ENCODE measurements around the gene NBEAL1. TPM values are rescaled to one million over a fixed set of nuclear protein-coding genes. Genes with fewer than 3 reads are reported as not detected.
A peak's percentile ranks its signal among the peaks of the same experiment; 100 is the strongest.
"Not testable (repeated sequence)": the region's sequence is repeated elsewhere in the genome, so short reads cannot be mapped to it uniquely, and the experiment has no call there.

NBEAL1 gene
- total RNA-seq, 1 experiment from 2014 or later: 31.4 TPM

DNA sequence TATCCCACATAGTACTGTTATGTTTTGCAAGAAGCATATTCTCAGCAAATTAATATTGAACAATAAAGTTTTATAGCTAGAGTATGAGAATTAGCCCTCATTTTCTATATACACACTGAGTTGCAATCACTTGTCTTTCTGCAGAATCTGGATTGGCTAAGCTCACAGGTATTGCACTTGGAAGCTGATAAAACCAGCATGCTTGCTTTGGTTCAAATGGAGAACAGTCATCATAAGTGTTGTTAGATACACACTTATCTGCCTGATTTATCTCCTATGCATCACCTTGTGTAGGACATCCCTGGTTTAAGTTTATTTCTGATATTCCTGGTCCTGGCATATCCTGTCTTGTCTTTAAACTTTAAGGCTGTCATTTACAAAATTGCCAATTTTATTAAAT lies 186.2 kb downstream of the NBEAL1 start:
- H3K4me1 Mint-ChIP-seq (ENCODE audit: low read depth, unreplicated experiment): no peaks in the 10 kb centered on the region
- no peak overlapping the region for H3K4me3 Mint-ChIP-seq (ENCODE audit: low read depth, unreplicated experiment)
- peaks cover 10% of the 10 kb centered on the region for H3K36me3 Mint-ChIP-seq (ENCODE audit: insufficient read depth, unreplicated experiment)
- TF ChIP-seq, protein P1, sequence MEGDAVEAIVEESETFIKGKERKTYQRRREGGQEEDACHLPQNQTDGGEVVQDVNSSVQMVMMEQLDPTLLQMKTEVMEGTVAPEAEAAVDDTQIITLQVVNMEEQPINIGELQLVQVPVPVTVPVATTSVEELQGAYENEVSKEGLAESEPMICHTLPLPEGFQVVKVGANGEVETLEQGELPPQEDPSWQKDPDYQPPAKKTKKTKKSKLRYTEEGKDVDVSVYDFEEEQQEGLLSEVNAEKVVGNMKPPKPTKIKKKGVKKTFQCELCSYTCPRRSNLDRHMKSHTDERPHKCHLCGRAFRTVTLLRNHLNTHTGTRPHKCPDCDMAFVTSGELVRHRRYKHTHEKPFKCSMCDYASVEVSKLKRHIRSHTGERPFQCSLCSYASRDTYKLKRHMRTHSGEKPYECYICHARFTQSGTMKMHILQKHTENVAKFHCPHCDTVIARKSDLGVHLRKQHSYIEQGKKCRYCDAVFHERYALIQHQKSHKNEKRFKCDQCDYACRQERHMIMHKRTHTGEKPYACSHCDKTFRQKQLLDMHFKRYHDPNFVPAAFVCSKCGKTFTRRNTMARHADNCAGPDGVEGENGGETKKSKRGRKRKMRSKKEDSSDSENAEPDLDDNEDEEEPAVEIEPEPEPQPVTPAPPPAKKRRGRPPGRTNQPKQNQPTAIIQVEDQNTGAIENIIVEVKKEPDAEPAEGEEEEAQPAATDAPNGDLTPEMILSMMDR (IDR thresholded peaks at IDR 0.05; ENCODE audit: unreplicated experiment): no peak
- H3K27ac Mint-ChIP-seq (ENCODE audit: unreplicated experiment): no peak overlapping the region
- no peaks in the 10 kb centered on the region for H3K27me3 Mint-ChIP-seq (ENCODE audit: unreplicated experiment)
- DNase-seq: no peak
- no TSS peak for BruUV-seq (replicated peaks)
- no peaks in the 10 kb centered on the region for H3K9me3 Mint-ChIP-seq (ENCODE audit: low read depth, unreplicated experiment)
- CTCF ChIA-PET: interaction anchor here (0.6 kb wide), 1 partner anchor 883 kb away, joined by 3 read pairs; no protein-coding TSS in a partner anchor
- intact Hi-C loops (cut with micrococcal nuclease; ENCODE audit: unreplicated experiment): no loop called here

DNA sequence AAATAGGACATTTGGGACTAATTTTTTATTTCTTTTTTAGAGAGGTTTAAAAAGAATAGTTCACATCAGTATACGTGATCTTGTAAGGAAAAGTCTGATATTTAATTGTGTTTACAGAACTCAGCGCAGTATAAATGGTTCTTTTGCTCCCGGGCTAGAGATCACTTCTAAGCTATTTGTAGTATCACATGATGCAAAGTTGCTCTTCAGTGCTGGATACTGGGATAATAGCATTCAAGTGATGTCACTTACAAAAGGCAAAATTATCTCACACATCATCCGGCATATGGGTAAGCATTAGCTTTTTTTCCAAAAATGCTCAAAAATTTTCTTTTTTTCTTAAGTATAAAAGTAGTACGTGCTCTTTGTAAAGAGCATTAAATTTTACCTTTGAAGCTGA lies 186.8 kb downstream of the NBEAL1 start:
- Mint-ChIP-seq H3K27me3 (ENCODE audit: unreplicated experiment) (no peaks in the 10 kb centered on the region), H3K36me3 (ENCODE audit: insufficient read depth, unreplicated experiment) (peaks cover 10% of the 10 kb centered on the region), H3K27ac (ENCODE audit: unreplicated experiment) (no peak overlapping the region), H3K4me1 (ENCODE audit: low read depth, unreplicated experiment) (no peaks in the 10 kb centered on the region), H3K4me3 (ENCODE audit: low read depth, unreplicated experiment) (no peak overlapping the region), H3K9me3 (ENCODE audit: low read depth, unreplicated experiment) (no peaks in the 10 kb centered on the region)
- TF ChIP-seq, protein P1 (IDR thresholded peaks at IDR 0.05; ENCODE audit: unreplicated experiment): no peak
- CTCF ChIA-PET: no interaction called here
- no TSS peak for BruUV-seq (replicated peaks)
- DNase-seq: no peak
- intact Hi-C loops (cut with micrococcal nuclease; ENCODE audit: unreplicated experiment): no loop called here

DNA sequence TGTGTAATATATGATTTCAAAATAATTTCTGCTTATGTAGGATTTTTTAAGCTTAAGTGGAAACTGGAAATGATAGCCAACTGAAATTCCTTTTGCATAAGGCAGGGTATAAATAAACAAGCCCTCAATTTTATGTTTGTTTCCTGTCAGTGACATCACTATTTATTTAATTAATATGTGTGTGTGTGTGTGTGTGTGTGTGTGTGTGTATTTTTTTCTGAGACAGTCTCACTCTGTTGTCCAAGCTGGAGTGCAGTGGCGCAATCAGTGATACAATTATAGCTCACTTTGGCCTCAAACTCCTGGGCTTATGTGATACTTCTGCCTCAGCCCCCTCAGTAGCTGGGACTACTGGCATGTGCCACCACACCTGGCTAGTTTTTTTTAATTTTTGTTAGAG lies 194.9 kb downstream of the NBEAL1 start:
- TF ChIP-seq, protein P1 (IDR thresholded peaks at IDR 0.05; ENCODE audit: unreplicated experiment): no peak
- Mint-ChIP-seq H3K27me3 (ENCODE audit: unreplicated experiment) (no peaks in the 10 kb centered on the region), H3K27ac (ENCODE audit: unreplicated experiment) (no peak overlapping the region), H3K4me3 (ENCODE audit: low read depth, unreplicated experiment) (no peak overlapping the region), H3K9me3 (ENCODE audit: low read depth, unreplicated experiment) (no peaks in the 10 kb centered on the region), H3K4me1 (ENCODE audit: low read depth, unreplicated experiment) (no peaks in the 10 kb centered on the region), H3K36me3 (ENCODE audit: insufficient read depth, unreplicated experiment) (peaks cover 7% of the 10 kb centered on the region)
- CTCF ChIA-PET: interaction anchor here (0.5 to 0.9 kb wide), 3 partner anchors 17 to 650 kb away, joined by 3 to 9 read pairs (median 7); no protein-coding TSS in a partner anchor
- intact Hi-C loops (cut with micrococcal nuclease; ENCODE audit: unreplicated experiment): no loop called here
- no TSS peak for BruUV-seq (replicated peaks)
- no peak for DNase-seq

DNA sequence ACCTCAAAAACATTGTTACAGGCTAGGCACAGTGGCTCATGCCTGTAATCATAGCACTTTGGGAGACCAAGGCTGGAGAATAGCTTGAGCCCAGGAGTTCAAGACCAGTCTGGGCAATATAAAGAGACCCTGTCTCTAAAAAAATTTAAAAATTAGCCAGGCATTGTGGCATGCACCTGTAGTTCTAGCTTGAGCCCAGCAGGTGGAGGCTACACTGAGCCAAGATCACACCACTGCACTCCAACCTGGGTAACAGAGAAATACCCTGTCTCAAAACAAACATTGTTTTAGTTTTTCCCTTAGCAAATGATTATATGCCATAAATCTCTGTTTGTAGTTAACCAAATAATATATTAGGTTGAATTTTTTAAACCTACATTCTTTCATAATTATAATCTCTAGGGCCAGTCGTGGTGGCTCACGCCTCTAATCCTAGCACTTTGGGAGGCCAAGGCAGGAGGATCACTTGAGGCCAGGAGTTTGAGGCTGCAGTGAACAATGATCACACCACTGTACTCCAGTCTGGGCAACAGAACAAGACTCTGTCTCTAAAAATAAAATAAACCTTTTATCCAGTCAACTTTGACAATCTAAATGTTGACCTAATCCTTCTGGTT lies 210.9 kb downstream of the NBEAL1 start:
- TF ChIP-seq, protein P1 (IDR thresholded peaks at IDR 0.05; ENCODE audit: unreplicated experiment): peak; percentile 76
- no peaks in the 10 kb centered on the region for H3K27me3 Mint-ChIP-seq (ENCODE audit: unreplicated experiment)
- no peaks in the 10 kb centered on the region for H3K4me1 Mint-ChIP-seq (ENCODE audit: low read depth, unreplicated experiment)
- peak; percentile 43 for DNase-seq
- H3K27ac Mint-ChIP-seq (ENCODE audit: unreplicated experiment): no peak overlapping the region
- CTCF ChIA-PET: interaction anchor here (0.6 to 2.5 kb wide), 3 partner anchors 393 to 684 kb away, joined by 3 to 11 read pairs (median 7); no protein-coding TSS in a partner anchor
- H3K9me3 Mint-ChIP-seq (ENCODE audit: low read depth, unreplicated experiment): no peaks in the 10 kb centered on the region
- intact Hi-C loops (cut with micrococcal nuclease; ENCODE audit: unreplicated experiment): loop anchor here (1.0 to 5.0 kb wide), 3 partner anchors 227 to 684 kb away; no protein-coding TSS in a partner anchor
- no TSS peak for BruUV-seq (replicated peaks)
- H3K36me3 Mint-ChIP-seq (ENCODE audit: insufficient read depth, unreplicated experiment): peaks cover 5% of the 10 kb centered on the region
- H3K4me3 Mint-ChIP-seq (ENCODE audit: low read depth, unreplicated experiment): no peak overlapping the region

DNA sequence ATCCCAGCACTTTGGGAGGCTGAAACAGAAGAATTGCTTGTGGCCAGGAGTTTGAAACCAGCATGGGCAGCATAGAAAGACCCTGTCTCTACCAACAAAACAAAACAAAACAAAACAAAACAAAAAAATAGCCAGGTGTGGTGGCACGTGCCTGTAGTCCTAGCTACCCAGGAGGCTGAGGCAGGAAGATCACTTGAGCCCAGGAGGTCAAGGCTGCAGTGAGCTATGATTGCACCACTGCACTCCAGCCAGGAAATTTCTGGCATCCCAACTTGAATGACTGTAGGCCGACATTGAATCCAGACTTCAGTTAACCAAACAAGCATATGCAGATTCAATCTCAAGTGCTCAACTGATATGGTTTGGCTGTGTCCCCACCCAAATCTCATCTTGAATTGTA lies 215.0 kb downstream of the NBEAL1 start:
- intact Hi-C loops (cut with micrococcal nuclease; ENCODE audit: unreplicated experiment): loop anchor here (5.0 kb wide), 2 partner anchors 223 to 588 kb away; no protein-coding TSS in a partner anchor

More for the DNA sequence above, 215.0 kb downstream of the NBEAL1 start:
- not testable (repeated sequence) for H3K4me1 Mint-ChIP-seq (ENCODE audit: low read depth, unreplicated experiment); H3K27ac Mint-ChIP-seq (ENCODE audit: unreplicated experiment); H3K9me3 Mint-ChIP-seq (ENCODE audit: low read depth, unreplicated experiment); H3K27me3 Mint-ChIP-seq (ENCODE audit: unreplicated experiment); BruUV-seq (replicated peaks); H3K36me3 Mint-ChIP-seq (ENCODE audit: insufficient read depth, unreplicated experiment); H3K4me3 Mint-ChIP-seq (ENCODE audit: low read depth, unreplicated experiment); DNase-seq
- CTCF ChIA-PET: interaction anchor here (0.6 kb wide), 1 partner anchor 801 kb away, joined by 3 read pairs; no protein-coding TSS in a partner anchor
